Lung (tissue), 16 donors: ENCODE data around the gene PGRMC1. TPM values are rescaled to one million over a fixed set of nuclear protein-coding genes. Genes with fewer than 3 reads are reported as not detected.

Source experiments
- ATAC-seq: fragments of 200-7000 bp; cut with Tn5 transposase; one replicate; pipeline ENCODE4 v1.9.1; 2020; ENCODE audit warnings: moderate number of reproducible peaks; ENCODE audit not compliant: insufficient read depth, low FRiP score
- DNase-seq, 3 donors: peaks; one replicate each; pipeline ENCODE4 v3.0.0-alpha.2; 2013 to 2017
- H3K27ac ChIP-seq, 2 donors: one replicate each; pipeline ENCODE4 v1.5.1; 2013; ENCODE audit warnings: mild to moderate bottlenecking in 2 of 2, moderate library complexity in 2 of 2, control low read depth in 1 of 2, inconsistent platforms in 1 of 2, low read depth in 1 of 2, low read length in 1 of 2
- H3K27me3 ChIP-seq, 3 donors: one replicate each; pipeline ENCODE4 v1.5.1; 2013; ENCODE audit warnings: low read length in 2 of 3; ENCODE audit not compliant: control insufficient read depth in 3 of 3, insufficient read depth in 3 of 3
- H3K36me3 ChIP-seq, 4 donors: one replicate each; pipeline ENCODE4 v1.5.1; 2013; ENCODE audit warnings: low read length in 4 of 4, mild to moderate bottlenecking in 1 of 4, moderate library complexity in 1 of 4; ENCODE audit not compliant: control insufficient read depth in 4 of 4, insufficient read depth in 4 of 4
- H3K4me1 ChIP-seq, 5 donors: one replicate each; pipeline ENCODE4 v1.5.1; 2013; ENCODE audit warnings: low read length in 5 of 5, mild to moderate bottlenecking in 2 of 5, moderate library complexity in 1 of 5; ENCODE audit not compliant: control insufficient read depth in 5 of 5, insufficient read depth in 5 of 5
- H3K4me3 ChIP-seq: one replicate; pipeline ENCODE4 v1.5.1; 2013; ENCODE audit warnings: mild to moderate bottlenecking, control low read depth, moderate library complexity
- H3K9ac ChIP-seq, 2 donors: one replicate each; pipeline ENCODE4 v1.5.1; 2013; ENCODE audit warnings: low read length in 2 of 2, control low read depth in 1 of 2; ENCODE audit not compliant: insufficient read depth in 1 of 2
- H3K9me3 ChIP-seq, 4 donors: one replicate each; pipeline ENCODE4 v1.5.1; 2013; ENCODE audit warnings: low read length in 3 of 4, mild to moderate bottlenecking in 1 of 4, moderate library complexity in 1 of 4; ENCODE audit not compliant: control insufficient read depth in 4 of 4, insufficient read depth in 3 of 4
- WGBS, 2 donors: extraction: QIAGEN DNeasy Blood & Tissue Kit; methylation state at CpG; one replicate each; pipeline ENCODE4 v1.1.7; 2013; 5-methylcytosine and 5-hydroxymethylcytosine counted together
- long read RNA-seq, 5 donors: transcript quantifications; one replicate each; lab custom pipeline, GENCODE V29; 2026
- polyA plus RNA-seq, 2 donors: library from polyadenylated mRNA; stranded (reverse); fragments of 200-250 nt; gene quantifications; one replicate each; pipeline ENCODE4 v1.2.1, GENCODE V29; 2013
- total RNA-seq, 2 donors: library from RNA; depleted of rRNA in 1 of 2; stranded (reverse); fragments of >200 nt in 1 of 2; gene quantifications; one replicate each; pipeline ENCODE4 v1.2.1, GENCODE V29; 2014 to 2021
- TF ChIP-seq, protein P1 (sequence below): IDR thresholded peaks from 2 replicates; pipeline ENCODE4 v1.5.1; 2012; ENCODE audit warnings: mild to moderate bottlenecking; ENCODE audit errors: control extremely low read depth, extremely low read depth
- donor health status: control.
- donor health status: control.
- donor health status: Bipolar disorder and iron deficiency.
- donor health status: healthy.
- donor health status: DM: yes; HTN: yes; CAD: no.

The PGRMC1 gene
- total RNA-seq: 100 to 1,000 TPM in 1 of 2 donors, 10 to 100 TPM in 1; 84.7 to 142 TPM
- 10 to 100 TPM; 59.1 to 73.3 TPM for polyA plus RNA-seq
- long read RNA-seq, donor 1, transcript PGRMC1-201 (3 exons, 1,911 nt): major isoform, 45 of 193 reads
- long read RNA-seq, donor 1, partial matches to known transcripts: 142 of 193 reads
- long read RNA-seq, donor 1, other reads (novel, unspliced or antisense): 5 of 193 reads
- long read RNA-seq, donor 2, transcript PGRMC1-201 (3 exons, 1,911 nt): major isoform, 16 of 21 reads
- long read RNA-seq, donor 2, partial matches to known transcripts: 5 of 21 reads
- long read RNA-seq, donor 2, other reads (novel, unspliced or antisense): 0 of 21 reads
- long read RNA-seq, donor 3, transcript PGRMC1-201 (3 exons, 1,911 nt): major isoform, 25 of 26 reads
- long read RNA-seq, donor 3, partial matches to known transcripts: 0 of 26 reads
- long read RNA-seq, donor 3, other reads (novel, unspliced or antisense): 0 of 26 reads
- long read RNA-seq, donor 4, transcript PGRMC1-201 (3 exons, 1,911 nt): major isoform, 15 of 15 reads
- long read RNA-seq, donor 4, partial matches to known transcripts: 0 of 15 reads
- long read RNA-seq, donor 4, other reads (novel, unspliced or antisense): 0 of 15 reads
- long read RNA-seq, donor 5, transcript PGRMC1-201 (3 exons, 1,911 nt): major isoform, 55 of 64 reads
- long read RNA-seq, donor 5, partial matches to known transcripts: 0 of 64 reads
- long read RNA-seq, donor 5, other reads (novel, unspliced or antisense): 8 of 64 reads

- 0 to 36% methylated on average over 17 to 82 of the region's 82 CpGs for WGBS, 2 donors
- Histone ChIP-seq H3K27me3 (peaks cover 0 to 2% (median 0%) of the 10 kb centered on the region in 3 donors), H3K4me3 (peak within 1 kb of the TSS; percentile 48), H3K27ac (peak within 1 kb of the TSS; percentile 71 to 85), H3K4me1 (peaks cover 0 to 12% (median 3%) of the 10 kb centered on the region in 5 donors), H3K9me3 (peaks cover 0 to 2% (median 0%) of the 10 kb centered on the region in 4 donors), H3K36me3 (no peaks in the 10 kb centered on the region), H3K9ac (peak within 1 kb of the TSS; percentile 59 to 75)
- DNase-seq (peak; percentile 84 to 91 (median 86)), ATAC-seq (peak; percentile 94)
- TF ChIP-seq, protein P1, sequence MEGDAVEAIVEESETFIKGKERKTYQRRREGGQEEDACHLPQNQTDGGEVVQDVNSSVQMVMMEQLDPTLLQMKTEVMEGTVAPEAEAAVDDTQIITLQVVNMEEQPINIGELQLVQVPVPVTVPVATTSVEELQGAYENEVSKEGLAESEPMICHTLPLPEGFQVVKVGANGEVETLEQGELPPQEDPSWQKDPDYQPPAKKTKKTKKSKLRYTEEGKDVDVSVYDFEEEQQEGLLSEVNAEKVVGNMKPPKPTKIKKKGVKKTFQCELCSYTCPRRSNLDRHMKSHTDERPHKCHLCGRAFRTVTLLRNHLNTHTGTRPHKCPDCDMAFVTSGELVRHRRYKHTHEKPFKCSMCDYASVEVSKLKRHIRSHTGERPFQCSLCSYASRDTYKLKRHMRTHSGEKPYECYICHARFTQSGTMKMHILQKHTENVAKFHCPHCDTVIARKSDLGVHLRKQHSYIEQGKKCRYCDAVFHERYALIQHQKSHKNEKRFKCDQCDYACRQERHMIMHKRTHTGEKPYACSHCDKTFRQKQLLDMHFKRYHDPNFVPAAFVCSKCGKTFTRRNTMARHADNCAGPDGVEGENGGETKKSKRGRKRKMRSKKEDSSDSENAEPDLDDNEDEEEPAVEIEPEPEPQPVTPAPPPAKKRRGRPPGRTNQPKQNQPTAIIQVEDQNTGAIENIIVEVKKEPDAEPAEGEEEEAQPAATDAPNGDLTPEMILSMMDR: no peak
These were observed at the start of gene PGRMC1 for GRCh38 chrX:119235872-119236622. PGRMC1 (plus strand) TSS chrX:119236285; CDS start chrX:119236364, 79 bp downstream.

GRCh38 chrX:119186763-119187162, 49.3 kb upstream of the PGRMC1 start:
- H3K9ac ChIP-seq: no peak overlapping the region
- TF ChIP-seq, protein P1: no peak
- H3K9me3 ChIP-seq: no peaks in the 10 kb centered on the region
- ATAC-seq (no peak), DNase-seq (no peak)
- no peak overlapping the region for H3K27ac ChIP-seq
- H3K36me3 ChIP-seq: no peaks in the 10 kb centered on the region
- H3K4me3 ChIP-seq: no peak overlapping the region
- peaks cover 0 to 7% (median 0%) of the 10 kb centered on the region in 5 donors for H3K4me1 ChIP-seq
- WGBS, 2 donors: 74 to 93% methylated on average over 8 of the region's 8 CpGs
- peaks cover 0 to 4% (median 0%) of the 10 kb centered on the region in 3 donors for H3K27me3 ChIP-seq

GRCh38 chrX:119187298-119187697, 48.8 kb upstream of the PGRMC1 start:
- Histone ChIP-seq H3K4me1 (peaks cover 0 to 7% (median 0%) of the 10 kb centered on the region in 5 donors), H3K4me3 (no peak overlapping the region), H3K36me3 (no peaks in the 10 kb centered on the region), H3K27me3 (peaks cover 0 to 4% (median 0%) of the 10 kb centered on the region in 3 donors), H3K9me3 (no peaks in the 10 kb centered on the region), H3K9ac (no peak overlapping the region), H3K27ac (no peak overlapping the region)
- ATAC-seq: no peak
- 71 to 83% methylated on average over 4 of the region's 4 CpGs for WGBS, 2 donors
- TF ChIP-seq, protein P1: no peak
- no peak for DNase-seq
